Suprapubic skin (tissue), 4 donors: Measurements from ENCODE around the gene ZSCAN23. TPM values are rescaled to one million over a fixed set of nuclear protein-coding genes. Genes with fewer than 3 reads are reported as not detected.

Experiments
- DNase-seq, 2 donors: peaks; one replicate each; pipeline ENCODE4 v3.0.0-alpha.2; 2019; ENCODE audit warnings: low spot score in 2 of 2
- H3K27ac ChIP-seq: fragments of 200-600 bp; sonication (generic); one replicate; pipeline ENCODE4 v1.5.1; 2019
- H3K27me3 ChIP-seq: fragments of 200-600 bp; sonication (generic); one replicate; pipeline ENCODE4 v1.5.1; 2019
- H3K36me3 ChIP-seq: fragments of 200-600 bp; sonication (generic); one replicate; pipeline ENCODE4 v1.5.1; 2019
- H3K4me1 ChIP-seq: fragments of 200-600 bp; sonication (generic); one replicate; pipeline ENCODE4 v1.5.1; 2019
- H3K4me3 ChIP-seq: fragments of 200-600 bp; sonication (generic); one replicate; pipeline ENCODE4 v1.5.1; 2019; ENCODE audit warnings: mild to moderate bottlenecking
- H3K9me3 ChIP-seq: fragments of 200-600 bp; sonication (generic); one replicate; pipeline ENCODE4 v1.5.1; 2019
- EP300 ChIP-seq: sonication (generic); formaldehyde crosslinking; IDR thresholded peaks from one replicate; pipeline ENCODE4 v1.6.1; 2017; ENCODE audit warnings: antibody characterized with exemption
- POLR2A ChIP-seq, 2 donors: fragments of 450-650 bp; IDR thresholded peaks; one replicate each; pipeline ENCODE4 v1.6.1; 2017; ENCODE audit warnings: antibody characterized with exemption in 2 of 2, mild to moderate bottlenecking in 2 of 2, moderate library complexity in 2 of 2
- POLR2AphosphoS5 ChIP-seq, 3 donors: sonication (generic); formaldehyde crosslinking; IDR thresholded peaks; one replicate each; pipeline ENCODE4 v1.6.1; 2017; ENCODE audit warnings: antibody characterized with exemption in 3 of 3
- WGBS: methylation state at CpG from one replicate; pipeline ENCODE4 v1.1.5; 2018; 5-methylcytosine and 5-hydroxymethylcytosine counted together
- total RNA-seq, 4 donors: library from RNA; depleted of rRNA; stranded (reverse); fragments of >200 nt; gene quantifications; one replicate each; pipeline ENCODE4 v1.1.0, GENCODE V29; 2016
- TF ChIP-seq, protein P1 (sequence below), 2 donors: fragments of 200-600 bp in 1 of 2; fragments of 450-650 bp in 1 of 2; sonication (generic) in 1 of 2; IDR thresholded peaks; one replicate each; pipeline ENCODE4 v1.5.1; 2016 to 2019; ENCODE audit warnings: antibody characterized with exemption in 2 of 2, mild to moderate bottlenecking in 1 of 2, moderate library complexity in 1 of 2

ZSCAN23 gene
- total RNA-seq, 4 donors from 2014 or later: 0.68 to 5.9 (median 4.8) TPM; not detected in 1

- Histone ChIP-seq H3K27me3 (peaks cover 30% of the 10 kb centered on the region), H3K36me3 (no peaks in the 10 kb centered on the region), H3K9me3 (no peaks in the 10 kb centered on the region), H3K27ac (no peak overlapping the region), H3K4me3 (no peak overlapping the region), H3K4me1 (peaks cover 12% of the 10 kb centered on the region)
- WGBS: 50% methylated on average over 3 of the region's 3 CpGs
- no peak for DNase-seq
- TF ChIP-seq POLR2AphosphoS5 (IDR thresholded peaks at IDR 0.05) (no peak), POLR2A (IDR thresholded peaks at IDR 0.05) (no peak), EP300 (no peak)
- TF ChIP-seq, protein P1, sequence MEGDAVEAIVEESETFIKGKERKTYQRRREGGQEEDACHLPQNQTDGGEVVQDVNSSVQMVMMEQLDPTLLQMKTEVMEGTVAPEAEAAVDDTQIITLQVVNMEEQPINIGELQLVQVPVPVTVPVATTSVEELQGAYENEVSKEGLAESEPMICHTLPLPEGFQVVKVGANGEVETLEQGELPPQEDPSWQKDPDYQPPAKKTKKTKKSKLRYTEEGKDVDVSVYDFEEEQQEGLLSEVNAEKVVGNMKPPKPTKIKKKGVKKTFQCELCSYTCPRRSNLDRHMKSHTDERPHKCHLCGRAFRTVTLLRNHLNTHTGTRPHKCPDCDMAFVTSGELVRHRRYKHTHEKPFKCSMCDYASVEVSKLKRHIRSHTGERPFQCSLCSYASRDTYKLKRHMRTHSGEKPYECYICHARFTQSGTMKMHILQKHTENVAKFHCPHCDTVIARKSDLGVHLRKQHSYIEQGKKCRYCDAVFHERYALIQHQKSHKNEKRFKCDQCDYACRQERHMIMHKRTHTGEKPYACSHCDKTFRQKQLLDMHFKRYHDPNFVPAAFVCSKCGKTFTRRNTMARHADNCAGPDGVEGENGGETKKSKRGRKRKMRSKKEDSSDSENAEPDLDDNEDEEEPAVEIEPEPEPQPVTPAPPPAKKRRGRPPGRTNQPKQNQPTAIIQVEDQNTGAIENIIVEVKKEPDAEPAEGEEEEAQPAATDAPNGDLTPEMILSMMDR (IDR thresholded peaks at IDR 0.05): no peak
Measured at GRCh38 chr6:28486988-28487742, 43.9 kb upstream of the ZSCAN23 start.

- Histone ChIP-seq H3K4me1 (peaks cover 12% of the 10 kb centered on the region), H3K4me3 (no peak overlapping the region), H3K36me3 (no peaks in the 10 kb centered on the region), H3K27me3 (peaks cover 30% of the 10 kb centered on the region), H3K27ac (no peak overlapping the region), H3K9me3 (no peaks in the 10 kb centered on the region)
- TF ChIP-seq POLR2A (IDR thresholded peaks at IDR 0.05): no peak
- TF ChIP-seq, protein P1 (IDR thresholded peaks at IDR 0.05): no peak
- no peak for TF ChIP-seq EP300
- TF ChIP-seq POLR2AphosphoS5 (IDR thresholded peaks at IDR 0.05): no peak
- no peak for DNase-seq
- WGBS: 93% methylated on average over 1 of the region's 1 CpG
Measured at GRCh38 chr6:28486533-28486932, 43.2 kb upstream of the ZSCAN23 start.

DNA sequence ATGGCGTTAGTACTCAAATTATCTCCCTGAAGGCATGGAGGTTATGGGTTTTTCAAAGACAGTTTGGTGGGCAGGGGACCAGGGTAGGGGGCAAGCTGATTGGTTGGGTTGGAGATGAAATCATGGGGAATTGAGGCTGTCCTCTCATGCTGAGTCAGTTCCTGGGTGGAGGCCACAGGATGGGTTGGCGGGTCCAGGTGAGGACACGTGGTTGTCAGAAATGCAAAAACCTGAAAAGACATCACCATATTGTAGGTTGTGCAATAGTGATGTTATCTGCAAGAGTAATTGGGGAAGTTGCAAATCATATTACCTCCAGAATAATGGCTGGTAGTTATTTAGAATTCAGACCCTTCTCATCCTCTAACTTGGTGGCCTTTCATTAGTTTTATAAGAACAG lies 42.2 kb upstream of the ZSCAN23 start:
- no peak overlapping the region for H3K27ac ChIP-seq
- no peak overlapping the region for H3K4me3 ChIP-seq
- H3K36me3 ChIP-seq: no peaks in the 10 kb centered on the region
- WGBS: 80% methylated on average over 3 of the region's 3 CpGs
- H3K4me1 ChIP-seq: peaks cover 11% of the 10 kb centered on the region
- H3K27me3 ChIP-seq: peaks cover 33% of the 10 kb centered on the region
- no peak for DNase-seq
- H3K9me3 ChIP-seq: no peaks in the 10 kb centered on the region
- TF ChIP-seq POLR2AphosphoS5 (IDR thresholded peaks at IDR 0.05) (no peak), POLR2A (IDR thresholded peaks at IDR 0.05) (no peak), EP300 (no peak)
- TF ChIP-seq, protein P1 (IDR thresholded peaks at IDR 0.05): no peak

DNA sequence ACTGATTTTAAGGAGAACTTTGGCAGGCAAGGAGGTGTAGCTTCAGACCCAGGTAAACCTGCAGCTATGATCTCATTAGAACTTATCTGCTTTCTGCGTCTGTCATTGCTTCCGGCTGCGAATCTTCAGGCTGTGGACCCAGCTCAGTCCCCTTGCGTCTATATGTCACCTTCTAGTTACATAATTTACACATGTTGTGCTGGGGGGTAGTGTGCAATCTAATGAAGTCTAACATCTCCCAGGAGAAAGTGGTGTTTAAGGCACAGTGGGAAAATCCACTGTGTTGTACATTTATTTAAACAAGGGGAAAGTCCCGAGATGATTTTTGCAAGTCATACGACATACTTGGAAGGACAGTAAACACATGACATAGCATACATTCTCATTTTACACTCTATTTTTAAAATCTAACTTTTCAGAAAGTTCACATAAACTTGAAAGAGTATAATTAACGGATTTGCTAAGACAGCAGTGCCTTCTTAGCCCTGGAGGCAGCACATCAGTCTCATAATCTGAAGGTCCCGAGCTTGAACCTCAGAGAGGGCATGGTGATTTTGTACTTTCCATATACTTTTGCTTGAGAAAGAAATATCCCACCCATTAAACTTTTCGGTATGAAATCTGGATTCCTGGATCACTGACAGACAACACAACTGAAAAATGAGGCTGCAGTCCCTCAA lies 37.1 kb upstream of the ZSCAN23 start:
- 50% methylated on average over 9 of the region's 9 CpGs for WGBS

More for the DNA sequence above, 37.1 kb upstream of the ZSCAN23 start:
- TF ChIP-seq, protein P1 (IDR thresholded peaks at IDR 0.05): no peak
- TF ChIP-seq EP300 (no peak), POLR2A (IDR thresholded peaks at IDR 0.05) (no peak), POLR2AphosphoS5 (IDR thresholded peaks at IDR 0.05) (no peak)
- H3K4me3 ChIP-seq: no peak overlapping the region
- no peaks in the 10 kb centered on the region for H3K4me1 ChIP-seq
- H3K9me3 ChIP-seq: no peaks in the 10 kb centered on the region
- no peak overlapping the region for H3K27ac ChIP-seq
- H3K36me3 ChIP-seq: no peaks in the 10 kb centered on the region
- DNase-seq: no peak
- H3K27me3 ChIP-seq: peaks cover 49% of the 10 kb centered on the region
